Right atrium auricular region (tissue), 2 donors: ENCODE measurements around the gene CKAP2L. TPM values are rescaled to one million over a fixed set of nuclear protein-coding genes. Genes with fewer than 3 reads are reported as not detected.

Experiments used
- DNase-seq: peaks from one replicate; pipeline ENCODE4 v3.0.0-alpha.2; 2019; ENCODE audit warnings: low spot score
- H3K27ac ChIP-seq, 2 donors: fragments of 200-600 bp; sonication (generic); 1 replicate in 1 of 2; 2 replicates in 1 of 2; pipeline ENCODE4 v1.5.1; 2016 to 2019
- H3K27me3 ChIP-seq, 2 donors: fragments of 200-600 bp; sonication (generic); one replicate each; pipeline versions ENCODE4 v1.5.1 to v1.6.0; 2017 to 2019
- H3K36me3 ChIP-seq: fragments of 200-600 bp; sonication (generic); one replicate; pipeline ENCODE4 v1.5.1; 2016
- H3K4me1 ChIP-seq, 2 donors: fragments of 200-600 bp; sonication (generic); one replicate each; pipeline versions ENCODE4 v1.5.1 to v1.6.0; 2017 to 2019
- H3K4me3 ChIP-seq, 2 donors: fragments of 200-600 bp; sonication (generic); 1 replicate in 1 of 2; 2 replicates in 1 of 2; pipeline ENCODE4 v1.5.1; 2017 to 2019; ENCODE audit warnings: mild to moderate bottlenecking in 1 of 2, moderate library complexity in 1 of 2
- H3K9me3 ChIP-seq, 2 donors: fragments of 200-600 bp; sonication (generic); one replicate each; pipeline ENCODE4 v1.5.1; 2019
- CTCF ChIP-seq, 2 donors: fragments of 200-600 bp; sonication (generic); IDR thresholded peaks; one replicate each; pipeline ENCODE4 v1.5.1; 2019; ENCODE audit warnings: antibody characterized with exemption in 2 of 2
- total RNA-seq, 2 donors: library from RNA; depleted of rRNA; stranded (reverse); fragments of >200 nt; gene quantifications; one replicate each; pipeline ENCODE4 v1.1.0, GENCODE V29; 2016

The CKAP2L gene
- total RNA-seq, 2 donors from 2014 or later = 0.82 TPM; not detected in 1

DNA sequence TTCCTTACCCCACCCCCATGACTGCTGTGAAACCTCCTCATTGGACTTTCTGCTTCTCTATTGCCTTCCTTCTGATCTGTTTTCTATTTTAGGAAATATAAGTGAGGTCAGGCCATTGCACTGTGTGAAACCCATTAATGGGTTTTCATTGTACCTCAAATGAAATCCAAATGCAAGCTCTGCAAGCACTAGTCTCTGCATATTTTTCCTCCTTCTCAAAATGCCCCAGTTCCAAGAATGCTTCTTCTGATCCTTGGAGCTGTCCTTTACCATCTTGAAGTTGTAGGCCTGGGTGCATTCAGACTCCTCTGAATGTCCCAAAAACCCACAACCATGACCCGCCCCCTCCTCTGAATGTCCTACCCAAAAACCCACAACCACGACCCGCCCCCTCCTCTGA, 11.7 kb upstream of the CKAP2L start:
- H3K4me3 ChIP-seq = no peak overlapping the region
- no peaks in the 10 kb centered on the region for H3K4me1 ChIP-seq
- H3K27ac ChIP-seq = no peak overlapping the region
- DNase-seq = no peak
- no peak for TF ChIP-seq CTCF (IDR thresholded peaks at IDR 0.05)
- no peaks in the 10 kb centered on the region for H3K9me3 ChIP-seq
- H3K27me3 ChIP-seq = no peaks in the 10 kb centered on the region
- no peaks in the 10 kb centered on the region for H3K36me3 ChIP-seq

GRCh38 chr2:112774536-112775285, 10.3 kb upstream of the CKAP2L start:
- no peaks in the 10 kb centered on the region for H3K9me3 ChIP-seq
- no peak for DNase-seq
- no peak overlapping the region for H3K27ac ChIP-seq
- TF ChIP-seq CTCF (IDR thresholded peaks at IDR 0.05) = no peak
- no peaks in the 10 kb centered on the region for H3K4me1 ChIP-seq
- H3K4me3 ChIP-seq = no peak overlapping the region
- H3K27me3 ChIP-seq = no peaks in the 10 kb centered on the region
- H3K36me3 ChIP-seq = no peaks in the 10 kb centered on the region

GRCh38 chr2:112773556-112773955, 9.1 kb upstream of the CKAP2L start:
- Histone ChIP-seq H3K27ac (no peak overlapping the region), H3K36me3 (no peaks in the 10 kb centered on the region), H3K4me1 (no peaks in the 10 kb centered on the region), H3K9me3 (no peaks in the 10 kb centered on the region), H3K27me3 (no peaks in the 10 kb centered on the region), H3K4me3 (no peak overlapping the region)
- no peak for TF ChIP-seq CTCF (IDR thresholded peaks at IDR 0.05)
- DNase-seq = no peak

DNA sequence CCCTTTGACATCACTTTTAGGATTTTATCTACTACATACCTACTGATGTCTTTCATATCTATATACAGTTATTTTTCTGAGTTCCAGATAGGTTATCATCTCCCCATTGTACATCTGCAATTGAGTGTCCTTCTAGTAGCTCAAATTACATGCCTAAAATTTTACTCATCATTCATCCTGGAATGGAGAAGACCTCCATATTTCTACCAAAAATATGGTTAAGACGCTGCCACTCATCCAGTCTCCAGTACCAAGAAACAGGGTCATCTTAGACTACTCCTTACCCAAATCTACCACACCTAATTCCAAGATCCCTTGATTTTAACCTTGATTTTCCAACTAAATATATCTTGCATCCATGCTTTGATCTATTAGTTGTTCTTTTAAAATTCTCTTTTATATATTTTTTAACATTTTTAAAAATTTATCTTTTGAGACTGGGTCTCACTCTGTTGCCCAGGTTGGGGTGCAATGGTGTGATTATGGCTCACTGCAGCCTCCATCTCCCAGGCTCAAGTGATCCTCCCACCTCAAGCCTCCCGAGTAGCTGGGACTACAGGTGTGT, 8.6 kb upstream of the CKAP2L start:
- H3K27ac ChIP-seq = no peak overlapping the region
- no peaks in the 10 kb centered on the region for H3K9me3 ChIP-seq
- H3K27me3 ChIP-seq = no peaks in the 10 kb centered on the region
- H3K4me1 ChIP-seq = no peaks in the 10 kb centered on the region
- DNase-seq = no peak
- no peak overlapping the region for H3K4me3 ChIP-seq
- H3K36me3 ChIP-seq = no peaks in the 10 kb centered on the region
- TF ChIP-seq CTCF (IDR thresholded peaks at IDR 0.05) = no peak

DNA sequence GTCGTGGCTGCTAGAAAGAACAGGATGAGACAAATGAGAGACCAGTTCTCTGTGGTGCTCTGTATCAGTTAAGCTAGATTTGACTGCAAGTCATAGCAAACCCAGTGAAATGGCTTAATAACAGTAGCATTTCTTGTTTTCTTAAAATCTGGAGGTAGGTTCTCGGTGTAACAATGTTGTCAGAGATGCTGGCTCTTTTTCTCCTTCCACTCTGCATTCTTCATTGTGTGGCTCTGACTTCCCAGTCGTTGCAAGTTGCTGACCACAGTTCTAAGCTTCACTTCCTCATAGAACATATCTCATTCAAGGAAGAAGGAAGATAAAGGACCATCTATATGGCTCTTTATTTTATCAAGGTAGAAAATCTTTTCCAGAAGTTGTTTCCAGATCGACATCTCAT, 7.9 kb upstream of the CKAP2L start:
- no peak overlapping the region for H3K27ac ChIP-seq
- no peaks in the 10 kb centered on the region for H3K4me1 ChIP-seq
- TF ChIP-seq CTCF (IDR thresholded peaks at IDR 0.05) = no peak
- H3K4me3 ChIP-seq = no peak overlapping the region
- no peaks in the 10 kb centered on the region for H3K27me3 ChIP-seq
- H3K9me3 ChIP-seq = no peaks in the 10 kb centered on the region
- H3K36me3 ChIP-seq = no peaks in the 10 kb centered on the region
- DNase-seq = no peak
